Activated CD8-positive, alpha-beta T cell treated with anti-CD3 and anti-CD28 coated beads for 36 hours (primary cell): ENCODE measurements around the gene ALG8. TPM values are rescaled to one million over a fixed set of nuclear protein-coding genes. Genes with fewer than 3 reads are reported as not detected.

Experiments used
- ATAC-seq: fragments of 200-7000 bp; cut with Tn5 transposase; one replicate; pipeline ENCODE4 v1.10.0; 2021; ENCODE audit warnings: mild to moderate bottlenecking, moderate library complexity
- CTCF ChIA-PET: fragments of 350-600 bp; sonication (Branson Sonifier 250); formaldehyde crosslinking; loops from one replicate; lab custom pipeline; 2021; ENCODE audit warnings: antibody characterized with exemption; lab: Charles Lee
- POLR2A ChIA-PET: fragments of 350-600 bp; sonication (Branson Sonifier 250); formaldehyde crosslinking; loops from one replicate; lab custom pipeline; 2021; ENCODE audit warnings: antibody characterized with exemption; lab: Charles Lee
- DNase-seq: peaks from one replicate; pipeline ENCODE4 v3.0.0-alpha.2; 2020
- H3K27ac Mint-ChIP-seq: one replicate; pipeline ENCODE4 v1.8.0; 2021; ENCODE audit warnings: mild to moderate bottlenecking, mixed read lengths
- H3K27me3 Mint-ChIP-seq: one replicate; pipeline ENCODE4 v1.8.0; 2021; ENCODE audit warnings: mixed read lengths
- H3K36me3 Mint-ChIP-seq: one replicate; pipeline ENCODE4 v1.8.0; 2021; ENCODE audit warnings: low read depth, mixed read lengths
- H3K4me1 Mint-ChIP-seq: one replicate; pipeline ENCODE4 v1.8.0; 2021; ENCODE audit warnings: low read depth, mixed read lengths
- H3K4me3 Mint-ChIP-seq: one replicate; pipeline ENCODE4 v1.8.0; 2021; ENCODE audit warnings: mild to moderate bottlenecking, moderate library complexity, mixed read lengths
- H3K9me3 Mint-ChIP-seq: one replicate; pipeline ENCODE4 v1.8.0; 2021; ENCODE audit warnings: mixed read lengths
- intact Hi-C: fragments of 100-400 bp; cut with micrococcal nuclease; formaldehyde crosslinking; loops from one replicate; pipeline ENCODE4 v1.10.0; 2022
- total RNA-seq, 2 experiments: library from RNA; stranded (reverse); gene quantifications; one replicate each; pipeline ENCODE4 v1.2.3, GENCODE V29; 2021
- TF ChIP-seq, protein P1 (sequence below): fragments of 200-600 bp; IDR thresholded peaks from one replicate; pipeline ENCODE4 v1.8.0; 2022; ENCODE audit warnings: antibody characterized with exemption, mild to moderate bottlenecking

ALG8 gene
- total RNA-seq, 2 experiments from 2014 or later: 45.5 to 47.7 TPM

DNA sequence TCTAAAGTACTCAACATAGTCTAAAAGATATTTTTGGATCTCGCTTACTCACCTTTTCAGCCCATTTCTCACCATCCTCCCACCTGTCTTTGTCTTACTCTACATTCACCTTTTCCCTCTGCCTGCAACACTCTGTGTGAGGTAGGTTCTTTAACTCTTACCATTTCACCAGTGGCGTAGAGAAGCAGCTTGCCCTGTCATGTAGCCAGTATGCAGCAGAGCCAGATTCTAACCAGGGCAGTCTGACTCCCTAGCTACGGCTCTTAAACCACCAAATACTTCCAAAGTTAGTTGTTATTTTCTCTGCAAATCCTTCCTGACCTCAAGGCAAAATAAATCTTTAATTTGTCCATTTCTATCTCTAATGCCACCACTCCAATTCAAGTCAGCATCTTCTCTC lies 7.5 kb downstream of the ALG8 start:
- intact Hi-C loops: no loop called here
- no peak overlapping the region for H3K27ac Mint-ChIP-seq
- DNase-seq (no peak), ATAC-seq (no peak)
- no peaks in the 10 kb centered on the region for H3K27me3 Mint-ChIP-seq
- peaks cover 37% of the 10 kb centered on the region for H3K36me3 Mint-ChIP-seq
- ChIA-PET POLR2A (no interaction called here), CTCF (interaction anchor here (0.8 kb wide), 1 partner anchor 86 kb away, joined by 3 read pairs; no protein-coding TSS in a partner anchor)
- peaks cover 24% of the 10 kb centered on the region for H3K4me1 Mint-ChIP-seq
- TF ChIP-seq, protein P1, sequence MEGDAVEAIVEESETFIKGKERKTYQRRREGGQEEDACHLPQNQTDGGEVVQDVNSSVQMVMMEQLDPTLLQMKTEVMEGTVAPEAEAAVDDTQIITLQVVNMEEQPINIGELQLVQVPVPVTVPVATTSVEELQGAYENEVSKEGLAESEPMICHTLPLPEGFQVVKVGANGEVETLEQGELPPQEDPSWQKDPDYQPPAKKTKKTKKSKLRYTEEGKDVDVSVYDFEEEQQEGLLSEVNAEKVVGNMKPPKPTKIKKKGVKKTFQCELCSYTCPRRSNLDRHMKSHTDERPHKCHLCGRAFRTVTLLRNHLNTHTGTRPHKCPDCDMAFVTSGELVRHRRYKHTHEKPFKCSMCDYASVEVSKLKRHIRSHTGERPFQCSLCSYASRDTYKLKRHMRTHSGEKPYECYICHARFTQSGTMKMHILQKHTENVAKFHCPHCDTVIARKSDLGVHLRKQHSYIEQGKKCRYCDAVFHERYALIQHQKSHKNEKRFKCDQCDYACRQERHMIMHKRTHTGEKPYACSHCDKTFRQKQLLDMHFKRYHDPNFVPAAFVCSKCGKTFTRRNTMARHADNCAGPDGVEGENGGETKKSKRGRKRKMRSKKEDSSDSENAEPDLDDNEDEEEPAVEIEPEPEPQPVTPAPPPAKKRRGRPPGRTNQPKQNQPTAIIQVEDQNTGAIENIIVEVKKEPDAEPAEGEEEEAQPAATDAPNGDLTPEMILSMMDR: no peak
- no peak overlapping the region for H3K4me3 Mint-ChIP-seq
- H3K9me3 Mint-ChIP-seq: no peaks in the 10 kb centered on the region

DNA sequence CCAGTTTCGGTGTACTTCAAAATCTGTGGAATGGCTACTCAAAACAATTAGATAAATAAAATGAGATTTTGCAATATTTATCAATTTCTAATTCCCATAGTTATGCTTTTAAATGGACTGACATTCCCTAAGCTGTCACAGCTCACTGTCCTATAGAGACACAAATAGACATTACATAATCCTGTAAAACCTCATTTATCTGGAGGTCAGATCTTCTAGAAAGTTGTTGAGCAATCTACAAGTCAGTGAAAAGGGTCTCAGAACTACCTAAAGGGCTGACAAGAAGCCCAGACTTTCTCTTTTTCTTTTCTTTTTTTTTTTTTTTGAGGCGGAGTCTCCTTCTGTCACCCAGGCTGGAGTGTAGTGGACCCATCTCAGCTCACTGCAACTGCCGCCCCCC lies 12.0 kb downstream of the ALG8 start:
- ATAC-seq (no peak), DNase-seq (no peak)
- CTCF ChIA-PET: no interaction called here
- H3K36me3 Mint-ChIP-seq: peaks cover 18% of the 10 kb centered on the region
- TF ChIP-seq, protein P1: no peak
- H3K4me1 Mint-ChIP-seq: peaks cover 15% of the 10 kb centered on the region
- no peaks in the 10 kb centered on the region for H3K27me3 Mint-ChIP-seq
- no peak overlapping the region for H3K4me3 Mint-ChIP-seq
- POLR2A ChIA-PET: no interaction called here
- no peaks in the 10 kb centered on the region for H3K9me3 Mint-ChIP-seq
- intact Hi-C loops: no loop called here
- H3K27ac Mint-ChIP-seq: no peak overlapping the region

DNA sequence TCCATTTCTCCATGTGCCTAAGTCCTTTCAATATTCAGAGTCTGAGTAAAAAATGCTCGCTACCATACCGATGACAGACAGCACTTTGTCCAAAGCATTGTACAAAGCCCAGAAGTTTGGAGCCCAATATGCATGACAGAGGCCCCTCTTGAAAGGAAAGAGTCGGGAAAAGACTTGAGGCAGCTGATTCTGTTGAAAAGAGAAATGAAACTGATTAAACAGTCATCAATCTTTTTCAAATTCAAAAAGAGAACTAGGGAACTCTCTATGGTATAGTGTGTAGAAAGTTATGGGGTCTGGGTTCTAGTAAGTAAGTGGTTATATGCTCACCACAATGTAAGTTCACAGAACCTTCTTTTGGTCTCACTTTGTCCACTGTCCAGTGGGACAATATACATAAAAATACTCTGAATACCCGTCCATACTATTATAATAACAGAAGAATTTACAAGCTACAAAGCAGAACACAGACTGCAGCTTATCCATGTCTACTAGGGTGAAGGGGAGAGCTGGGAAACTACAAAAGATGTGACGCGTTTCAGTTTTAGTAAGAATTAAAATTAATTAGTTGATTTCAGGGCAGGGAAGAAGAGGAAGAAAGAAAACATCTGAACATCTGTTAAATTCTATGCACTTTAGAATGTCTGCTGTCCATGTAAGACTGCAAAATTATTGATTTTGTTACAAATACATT lies 26.7 kb downstream of the ALG8 start:
- H3K9me3 Mint-ChIP-seq: no peaks in the 10 kb centered on the region
- no peak overlapping the region for H3K27ac Mint-ChIP-seq
- H3K36me3 Mint-ChIP-seq: peaks cover 34% of the 10 kb centered on the region
- ATAC-seq (no peak), DNase-seq (no peak)
- intact Hi-C loops: no loop called here
- no peaks in the 10 kb centered on the region for H3K27me3 Mint-ChIP-seq
- POLR2A ChIA-PET: no interaction called here
- CTCF ChIA-PET: no interaction called here
- TF ChIP-seq, protein P1: no peak
- no peak overlapping the region for H3K4me3 Mint-ChIP-seq
- H3K4me1 Mint-ChIP-seq: no peaks in the 10 kb centered on the region

DNA sequence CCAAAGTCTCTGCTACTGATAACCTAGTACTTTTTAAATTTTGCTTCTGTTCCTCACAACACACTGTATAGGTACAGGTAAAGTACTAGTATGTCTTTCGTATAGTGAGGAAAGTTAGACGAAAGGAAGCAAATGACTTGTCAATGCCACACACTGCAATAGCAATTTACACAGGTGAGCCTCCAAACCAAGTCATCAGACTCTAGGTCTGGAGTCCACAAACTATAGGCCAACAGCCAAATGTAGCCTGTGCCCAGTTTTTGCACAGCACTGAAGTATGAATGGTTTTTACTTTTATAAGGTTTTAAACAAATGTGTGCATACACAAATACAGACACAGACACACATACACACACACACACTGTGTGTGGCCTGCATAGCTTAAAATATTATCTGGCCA lies 28.1 kb downstream of the ALG8 start:
- ChIA-PET POLR2A (no interaction called here), CTCF (no interaction called here)
- TF ChIP-seq, protein P1: no peak
- Mint-ChIP-seq H3K4me3 (no peak overlapping the region), H3K27ac (no peak overlapping the region), H3K4me1 (no peaks in the 10 kb centered on the region), H3K27me3 (no peaks in the 10 kb centered on the region), H3K9me3 (no peaks in the 10 kb centered on the region), H3K36me3 (peaks cover 33% of the 10 kb centered on the region)
- DNase-seq: no peak
- no peak for ATAC-seq
- intact Hi-C loops: no loop called here

DNA sequence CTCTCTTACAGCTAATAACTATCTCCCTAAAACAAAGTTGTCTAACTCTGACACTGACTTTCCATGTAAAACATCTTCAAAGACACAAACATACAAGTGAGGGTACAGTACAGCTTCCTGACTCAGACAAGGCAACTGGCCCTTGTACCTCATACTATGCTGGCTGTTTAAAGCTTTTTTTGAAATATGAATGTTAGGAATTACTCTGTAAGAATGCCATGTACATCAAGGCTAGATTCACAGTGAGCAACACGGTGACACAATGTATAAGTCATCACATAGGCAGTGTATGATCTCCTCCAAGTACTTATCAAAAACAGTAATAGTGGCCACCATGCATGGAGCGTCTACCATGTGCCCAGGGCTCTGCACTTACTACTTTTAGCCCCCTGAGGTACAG lies 28.6 kb downstream of the ALG8 start:
- ChIA-PET CTCF (no interaction called here), POLR2A (interaction anchor here (1.1 kb wide), 1 partner anchor 32 kb away, joined by 3 read pairs; the partner anchor contains the start of gene NDUFC2)
- Mint-ChIP-seq H3K36me3 (peaks cover 36% of the 10 kb centered on the region), H3K27me3 (no peaks in the 10 kb centered on the region), H3K4me3 (no peak overlapping the region), H3K9me3 (no peaks in the 10 kb centered on the region), H3K4me1 (no peaks in the 10 kb centered on the region), H3K27ac (no peak overlapping the region)
- TF ChIP-seq, protein P1: no peak
- intact Hi-C loops: no loop called here
- ATAC-seq: no peak
- DNase-seq: no peak
